B cell (primary cell): ENCODE data around the gene CLCN7. TPM values are rescaled to one million over a fixed set of nuclear protein-coding genes. Genes with fewer than 3 reads are reported as not detected.

Source experiments
- ATAC-seq: fragments of 200-7000 bp; cut with Tn5 transposase; one replicate; pipeline ENCODE4 v1.10.0; 2021; ENCODE audit warnings: low read depth, mild to moderate bottlenecking, moderate number of reproducible peaks, moderate library complexity
- CTCF ChIA-PET: fragments of 350-600 bp; sonication (Branson Sonifier 250); formaldehyde crosslinking; loops from one replicate; lab custom pipeline; 2021; ENCODE audit warnings: antibody characterized with exemption, inconsistent platforms; lab: Charles Lee
- POLR2A ChIA-PET: fragments of 350-600 bp; sonication (Branson Sonifier 250); formaldehyde crosslinking; loops from one replicate; lab custom pipeline; 2021; ENCODE audit warnings: antibody characterized with exemption; lab: Charles Lee
- DNase-seq: peaks from one replicate; pipeline ENCODE4 v3.0.0; 2013
- H2AFZ ChIP-seq: 2 replicates; pipeline ENCODE4 v1.6.1; 2012; ENCODE audit warnings: mild to moderate bottlenecking, low read depth, low read length; ENCODE audit not compliant: insufficient read depth, poor library complexity, severe bottlenecking
- H3K27ac ChIP-seq, 2 donors: 1 replicate in 1 of 2; 2 replicates in 1 of 2; pipeline ENCODE4 v1.5.1; 2012 to 2013; ENCODE audit warnings: low read length in 2 of 2, mild to moderate bottlenecking in 2 of 2, moderate library complexity in 1 of 2
- H3K27me3 ChIP-seq, 4 experiments: fragments of 200-600 bp in 1 of 4; sonication (generic) in 1 of 4; replicated peaks in 1 of 4; 1 replicate in 2 of 4; 2 replicates in 2 of 4; pipeline versions ENCODE4 v1.6.1 to v1.7.0; 2013 to 2016; ENCODE audit warnings: low read length in 3 of 4, mild to moderate bottlenecking in 2 of 4, mixed read lengths in 1 of 4, moderate library complexity in 1 of 4; ENCODE audit not compliant: insufficient read depth in 4 of 4, control insufficient read depth in 3 of 4; ENCODE audit errors: control extremely low read depth in 1 of 4
- H3K36me3 ChIP-seq, 2 experiments: replicated peaks in 1 of 2; 1 replicate in 1 of 2; 2 replicates in 1 of 2; pipeline versions ENCODE4 v1.6.1 to v1.7.1; 2013; ENCODE audit warnings: low read length in 1 of 2; ENCODE audit not compliant: insufficient read depth in 2 of 2, control insufficient read depth in 1 of 2; ENCODE audit errors: control extremely low read depth in 1 of 2, extremely low read depth in 1 of 2
- H3K4me1 ChIP-seq, 2 donors: fragments of 200-600 bp in 1 of 2; sonication (generic) in 1 of 2; 1 replicate in 1 of 2; 2 replicates in 1 of 2; pipeline versions ENCODE4 v1.5.1 to v1.6.1; 2013 to 2017; ENCODE audit warnings: low read length in 2 of 2; ENCODE audit not compliant: control insufficient read depth in 2 of 2, insufficient read depth in 2 of 2
- H3K4me2 ChIP-seq: replicated peaks from 2 replicates; pipeline ENCODE3; 2012; ENCODE audit warnings: mild to moderate bottlenecking, low read depth, low read length; ENCODE audit not compliant: poor library complexity, severe bottlenecking
- H3K4me3 ChIP-seq, 5 experiments: fragments of 200-600 bp in 1 of 5; sonication (generic) in 1 of 5; 1 replicate in 3 of 5; 2 replicates in 2 of 5; pipeline versions ENCODE4 v1.5.1 to v1.7.0; 2011 to 2016; ENCODE audit warnings: low read length in 4 of 5, mild to moderate bottlenecking in 4 of 5, low read depth in 2 of 5, control low read depth in 1 of 5, moderate library complexity in 1 of 5; ENCODE audit not compliant: insufficient read depth in 1 of 5; ENCODE audit errors: control extremely low read depth in 1 of 5, extremely low read depth in 1 of 5
- H3K79me2 ChIP-seq: fragments of 200-600 bp; sonication (generic); one replicate; pipeline ENCODE4 v1.6.0; 2016; ENCODE audit warnings: low read length; ENCODE audit not compliant: control insufficient read depth, insufficient read depth
- H3K9ac ChIP-seq: fragments of 200-600 bp; sonication (generic); 2 replicates; pipeline ENCODE4 v1.6.1; 2017; ENCODE audit warnings: mild to moderate bottlenecking, low read length, moderate library complexity
- H3K9me3 ChIP-seq, 3 donors: one replicate each; pipeline versions ENCODE4 v1.6.1 to v1.7.1; 2013; ENCODE audit warnings: low read length in 2 of 3; ENCODE audit not compliant: control insufficient read depth in 2 of 3, insufficient read depth in 1 of 3; ENCODE audit errors: control extremely low read depth in 1 of 3
- H4K20me1 ChIP-seq: 2 replicates; pipeline ENCODE4 v1.6.0; 2012; ENCODE audit warnings: mild to moderate bottlenecking, low read length; ENCODE audit not compliant: insufficient read depth, control insufficient read depth, poor library complexity, severe bottlenecking
- H3K27ac Mint-ChIP-seq: one replicate; pipeline ENCODE4 v1.8.0; 2021; ENCODE audit warnings: mixed read lengths
- H3K27me3 Mint-ChIP-seq: one replicate; pipeline ENCODE4 v1.8.0; 2021; ENCODE audit warnings: mixed read lengths
- H3K4me1 Mint-ChIP-seq: one replicate; pipeline ENCODE4 v1.8.0; 2021; ENCODE audit warnings: mixed read lengths
- H3K4me3 Mint-ChIP-seq: one replicate; pipeline ENCODE4 v1.8.0; 2021; ENCODE audit warnings: mixed read lengths
- H3K9me3 Mint-ChIP-seq: one replicate; pipeline ENCODE4 v1.8.0; 2022; ENCODE audit warnings: mixed read lengths; ENCODE audit not compliant: insufficient read depth
- EZH2 ChIP-seq: IDR thresholded peaks from 2 replicates; pipeline ENCODE4 v1.6.1; 2012; ENCODE audit warnings: borderline replicate concordance, low read depth, mild to moderate bottlenecking, moderate library complexity, low read length; ENCODE audit not compliant: insufficient read depth, poor library complexity, severe bottlenecking
- WGBS: methylation state at CpG from one replicate; pipeline ENCODE4 v1.1.5; 2013; ENCODE audit warnings: missing lambda C conversion rate; ENCODE audit not compliant: insufficient coverage; 5-methylcytosine and 5-hydroxymethylcytosine counted together
- intact Hi-C: fragments of 100-400 bp; cut with micrococcal nuclease; formaldehyde crosslinking; loops from one replicate; pipeline ENCODE4 v1.10.0; 2022
- polyA plus RNA-seq: library from polyadenylated mRNA; depleted of rRNA; stranded (reverse); fragments of >200 nt; gene quantifications from 2 replicates; pipeline ENCODE4 v1.2.3, GENCODE V29; 2012
- total RNA-seq, 2 donors: library from RNA; stranded (reverse); fragments of 120-200 nt in 1 of 2; gene quantifications; 1 replicate in 1 of 2; 2 replicates in 1 of 2; pipeline versions ENCODE4 v1.2.3 to v1.2.4, GENCODE V29; 2013 to 2022
- TF ChIP-seq, protein P1 (sequence below): fragments of 200-600 bp; IDR thresholded peaks from one replicate; pipeline ENCODE4 v1.8.0; 2022; ENCODE audit warnings: antibody characterized with exemption, mild to moderate bottlenecking

The CLCN7 gene
- total and polyA plus RNA-seq, 2 donors (not counting 1 experiment from before 2014, with no cell fraction given): 215 to 274 TPM

DNA sequence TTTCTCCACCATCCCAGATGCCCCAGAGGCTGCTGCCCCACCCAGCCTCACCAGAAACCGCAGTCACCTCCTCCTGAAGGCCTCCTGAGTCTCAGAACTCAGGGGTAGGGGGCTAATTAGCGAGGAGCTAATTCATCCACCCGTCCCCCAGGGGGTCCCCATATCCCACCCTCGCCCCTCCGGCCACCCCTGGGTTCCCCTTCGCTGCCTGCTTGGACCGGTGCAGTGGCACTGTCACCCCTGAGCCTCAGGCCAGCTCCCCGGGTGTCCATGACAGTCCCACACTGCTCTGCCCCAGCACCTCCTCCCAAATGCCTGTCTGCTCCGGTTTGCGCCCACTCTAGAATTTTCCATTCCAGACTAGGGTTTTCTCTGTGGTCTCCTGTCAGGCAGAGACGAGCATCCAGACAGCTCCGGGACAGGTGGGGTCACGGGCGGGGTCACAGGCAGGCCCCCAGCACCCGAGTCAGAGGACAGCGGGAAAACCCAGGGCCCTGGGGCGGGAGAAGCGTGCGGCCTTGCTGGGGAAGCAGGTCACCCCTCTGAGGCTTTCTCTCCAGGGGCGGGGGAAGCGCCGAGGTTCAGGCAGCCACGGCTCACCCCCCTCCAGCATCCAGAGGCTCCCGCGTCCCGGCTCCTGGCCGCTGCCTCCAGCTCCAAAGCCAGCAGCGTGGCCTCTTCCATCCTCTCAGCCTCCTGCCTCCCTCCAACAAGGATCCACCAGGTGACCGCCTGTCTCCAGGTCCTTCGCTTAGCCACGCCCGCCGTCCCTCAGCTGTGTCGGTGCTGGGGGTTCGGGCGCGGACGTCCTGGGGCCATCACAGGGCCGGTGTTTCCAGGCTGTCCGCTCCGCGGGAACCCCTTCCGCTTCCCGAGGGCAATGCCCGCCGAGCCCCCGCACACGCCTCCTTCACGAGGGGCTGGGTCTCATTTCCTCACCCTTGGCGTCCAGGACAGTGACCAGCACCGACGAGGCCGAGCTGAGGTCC is 47.1 kb downstream of the CLCN7 start:
- ChIA-PET CTCF (interaction anchor here (0.8 to 3.4 kb wide), 11 partner anchors 11 to 278 kb away, joined by 3 to 22 read pairs (median 4); partner anchors contain the start of genes MAPK8IP3 and TELO2), POLR2A (interaction anchor here (0.7 to 1.3 kb wide), 2 partner anchors 7 to 36 kb away, joined by 3 to 9 read pairs; partner anchors contain the start of gene UQCC4)
- Histone ChIP-seq H3K4me3 (peak overlapping the region in 2 of 5 experiments; percentile 15 to 37), H3K9me3 (no peaks in the 10 kb centered on the region), H3K27ac (peak overlapping the region in 1 of 2 donors; percentile 50), H3K79me2 (peaks cover 6% of the 10 kb centered on the region), H2AFZ (peak overlapping the region; percentile 66), H4K20me1 (no peaks in the 10 kb centered on the region), H3K9ac (peak overlapping the region; percentile 35), H3K36me3 (no peaks in the 10 kb centered on the region), H3K4me2 (peak overlapping the region; percentile 76), H3K27me3 (no peaks in the 10 kb centered on the region), H3K4me1 (peaks cover 15 to 34% of the 10 kb centered on the region in 2 donors)
- TF ChIP-seq, protein P1, sequence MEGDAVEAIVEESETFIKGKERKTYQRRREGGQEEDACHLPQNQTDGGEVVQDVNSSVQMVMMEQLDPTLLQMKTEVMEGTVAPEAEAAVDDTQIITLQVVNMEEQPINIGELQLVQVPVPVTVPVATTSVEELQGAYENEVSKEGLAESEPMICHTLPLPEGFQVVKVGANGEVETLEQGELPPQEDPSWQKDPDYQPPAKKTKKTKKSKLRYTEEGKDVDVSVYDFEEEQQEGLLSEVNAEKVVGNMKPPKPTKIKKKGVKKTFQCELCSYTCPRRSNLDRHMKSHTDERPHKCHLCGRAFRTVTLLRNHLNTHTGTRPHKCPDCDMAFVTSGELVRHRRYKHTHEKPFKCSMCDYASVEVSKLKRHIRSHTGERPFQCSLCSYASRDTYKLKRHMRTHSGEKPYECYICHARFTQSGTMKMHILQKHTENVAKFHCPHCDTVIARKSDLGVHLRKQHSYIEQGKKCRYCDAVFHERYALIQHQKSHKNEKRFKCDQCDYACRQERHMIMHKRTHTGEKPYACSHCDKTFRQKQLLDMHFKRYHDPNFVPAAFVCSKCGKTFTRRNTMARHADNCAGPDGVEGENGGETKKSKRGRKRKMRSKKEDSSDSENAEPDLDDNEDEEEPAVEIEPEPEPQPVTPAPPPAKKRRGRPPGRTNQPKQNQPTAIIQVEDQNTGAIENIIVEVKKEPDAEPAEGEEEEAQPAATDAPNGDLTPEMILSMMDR: no peak
- no peak for TF ChIP-seq EZH2
- no peak for ATAC-seq
- Mint-ChIP-seq H3K27me3 (no peaks in the 10 kb centered on the region), H3K4me1 (peaks cover 5% of the 10 kb centered on the region), H3K27ac (no peak overlapping the region), H3K4me3 (no peak overlapping the region), H3K9me3 (no peaks in the 10 kb centered on the region)
- WGBS: 90% methylated on average over 50 of the region's 53 CpGs
- intact Hi-C loops: loop anchor here (1.0 kb wide), 1 partner anchor 111 kb away; no protein-coding TSS in a partner anchor
- DNase-seq: no peak
